GM12872 (cell line): ENCODE results near the gene FUBP3.

Source experiments
- TF ChIP-seq, protein P1 (sequence below): IDR thresholded peaks from 3 replicates; pipeline ENCODE4 v1.5.1; 2011; ENCODE audit warnings: low read depth, mild to moderate bottlenecking, low read length, moderate library complexity; ENCODE audit not compliant: insufficient read depth

FUBP3 gene

DNA sequence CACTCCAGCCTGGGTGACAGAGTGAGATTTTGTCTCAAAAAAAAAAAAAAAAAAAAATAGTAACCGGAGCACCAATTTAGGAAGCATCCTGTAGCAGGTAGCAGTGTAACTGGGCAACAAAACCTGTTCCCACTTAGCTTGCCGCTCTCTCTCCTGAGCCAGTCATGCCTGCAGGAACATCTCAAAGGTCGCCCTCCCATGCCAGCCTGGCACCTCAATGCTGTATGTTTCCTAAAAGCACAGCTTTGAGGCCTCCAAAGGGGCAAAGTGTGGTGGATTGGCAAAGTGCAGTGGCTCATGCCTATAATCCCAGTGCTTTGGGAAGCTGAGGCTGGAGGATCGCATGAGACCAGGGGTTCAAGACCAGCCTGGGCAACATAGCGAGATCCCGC lies 22.3 kb upstream of the FUBP3 start:
- TF ChIP-seq, protein P1, sequence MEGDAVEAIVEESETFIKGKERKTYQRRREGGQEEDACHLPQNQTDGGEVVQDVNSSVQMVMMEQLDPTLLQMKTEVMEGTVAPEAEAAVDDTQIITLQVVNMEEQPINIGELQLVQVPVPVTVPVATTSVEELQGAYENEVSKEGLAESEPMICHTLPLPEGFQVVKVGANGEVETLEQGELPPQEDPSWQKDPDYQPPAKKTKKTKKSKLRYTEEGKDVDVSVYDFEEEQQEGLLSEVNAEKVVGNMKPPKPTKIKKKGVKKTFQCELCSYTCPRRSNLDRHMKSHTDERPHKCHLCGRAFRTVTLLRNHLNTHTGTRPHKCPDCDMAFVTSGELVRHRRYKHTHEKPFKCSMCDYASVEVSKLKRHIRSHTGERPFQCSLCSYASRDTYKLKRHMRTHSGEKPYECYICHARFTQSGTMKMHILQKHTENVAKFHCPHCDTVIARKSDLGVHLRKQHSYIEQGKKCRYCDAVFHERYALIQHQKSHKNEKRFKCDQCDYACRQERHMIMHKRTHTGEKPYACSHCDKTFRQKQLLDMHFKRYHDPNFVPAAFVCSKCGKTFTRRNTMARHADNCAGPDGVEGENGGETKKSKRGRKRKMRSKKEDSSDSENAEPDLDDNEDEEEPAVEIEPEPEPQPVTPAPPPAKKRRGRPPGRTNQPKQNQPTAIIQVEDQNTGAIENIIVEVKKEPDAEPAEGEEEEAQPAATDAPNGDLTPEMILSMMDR = no peak

DNA sequence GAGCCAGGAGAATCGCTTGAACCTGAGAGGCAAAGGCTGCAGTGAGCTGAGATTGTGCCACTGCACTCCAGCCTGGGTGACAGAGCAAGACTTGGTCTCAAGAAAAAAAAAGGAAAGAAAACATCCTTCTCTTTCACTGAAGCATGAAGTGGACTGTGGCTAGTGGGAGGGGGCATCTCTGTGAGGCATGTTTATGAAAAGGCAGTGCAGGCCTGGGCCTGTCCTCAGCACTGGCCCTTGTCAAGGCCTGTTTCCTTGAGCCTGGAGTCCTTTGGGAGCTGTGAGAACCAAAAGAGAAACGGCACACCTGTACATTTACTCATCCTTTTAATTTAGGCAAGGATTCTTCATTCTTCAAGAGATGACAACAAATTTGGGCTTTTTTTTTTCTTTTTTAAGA lies 18.3 kb upstream of the FUBP3 start:
- TF ChIP-seq, protein P1 = no peak

DNA sequence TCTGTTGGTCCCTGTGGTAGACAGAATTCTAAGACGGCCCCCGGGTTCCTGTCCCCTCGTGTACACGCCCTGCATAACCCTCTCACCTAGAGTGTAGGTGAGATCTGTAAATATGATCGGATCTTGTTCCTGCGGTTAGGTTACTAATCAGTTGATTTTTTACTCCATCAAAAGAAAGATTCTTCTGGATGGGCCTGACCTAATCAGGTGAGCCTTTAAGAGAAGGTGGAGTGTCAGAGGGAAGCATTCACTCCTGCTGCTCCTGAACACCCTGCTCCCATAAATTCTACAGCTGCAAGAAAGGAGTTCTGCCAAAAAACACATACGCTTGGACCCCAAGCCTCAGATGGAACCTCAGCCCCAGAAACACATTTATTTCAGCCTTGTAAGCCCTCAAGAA lies 15.6 kb upstream of the FUBP3 start:
- TF ChIP-seq, protein P1 = no peak

DNA sequence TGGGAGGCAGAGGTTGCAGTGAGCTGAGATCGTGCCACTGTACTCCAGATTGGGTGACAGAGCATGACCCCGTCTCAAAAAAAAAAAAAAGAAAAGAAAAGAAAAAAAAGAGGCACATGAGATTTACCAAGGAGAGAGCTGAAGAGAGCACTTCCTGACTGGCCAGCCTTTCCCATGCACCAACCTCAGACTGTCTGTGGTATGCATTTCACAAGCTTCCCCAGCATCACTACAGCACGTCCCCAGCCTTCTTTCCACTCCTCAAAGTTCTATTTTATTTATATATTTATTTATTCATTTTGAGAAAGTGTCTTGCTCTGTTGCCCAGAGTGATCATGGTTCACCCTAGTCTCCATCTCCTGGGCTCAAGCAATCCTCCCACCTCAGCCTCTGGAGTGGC lies 13.6 kb upstream of the FUBP3 start:
- TF ChIP-seq, protein P1 = no peak

DNA sequence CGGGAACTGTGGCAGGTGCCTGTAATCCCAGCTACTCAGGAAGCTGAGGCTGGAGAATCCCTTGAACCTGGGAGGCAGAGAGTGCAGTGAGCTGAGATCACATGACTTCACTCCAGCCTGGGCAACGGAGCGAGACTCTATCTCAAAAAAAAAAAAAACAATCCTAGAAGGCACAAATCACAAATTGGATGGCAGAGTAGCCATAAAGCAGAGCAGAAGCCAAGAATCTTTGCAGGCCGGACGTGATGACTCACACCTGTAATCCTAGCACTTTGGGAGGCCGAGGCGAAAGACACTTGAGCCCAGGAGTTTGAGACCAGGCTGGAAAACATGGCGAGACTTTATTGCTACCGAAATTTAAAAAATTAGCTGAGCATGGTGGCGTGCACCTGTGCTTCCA lies 9.2 kb upstream of the FUBP3 start:
- TF ChIP-seq, protein P1 = no peak

DNA sequence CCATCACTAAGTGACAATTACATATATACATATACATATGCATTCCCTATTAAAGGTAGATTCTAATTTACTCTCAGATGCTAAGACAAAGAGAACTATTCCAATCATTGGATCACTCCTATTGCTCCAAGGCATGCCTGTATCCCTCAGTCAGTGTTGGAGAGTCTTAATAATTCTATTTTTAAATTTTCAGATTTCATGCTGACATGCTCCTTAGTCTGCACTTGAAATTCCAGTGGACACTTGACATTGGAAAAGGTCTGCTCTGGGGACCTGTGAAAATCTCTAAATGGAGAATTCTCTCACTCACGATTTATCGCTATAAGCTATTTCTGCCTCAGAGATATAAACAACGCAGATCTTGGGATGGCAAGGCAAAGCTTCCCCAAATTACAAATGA lies 3.9 kb upstream of the FUBP3 start:
- TF ChIP-seq, protein P1 = no peak

DNA sequence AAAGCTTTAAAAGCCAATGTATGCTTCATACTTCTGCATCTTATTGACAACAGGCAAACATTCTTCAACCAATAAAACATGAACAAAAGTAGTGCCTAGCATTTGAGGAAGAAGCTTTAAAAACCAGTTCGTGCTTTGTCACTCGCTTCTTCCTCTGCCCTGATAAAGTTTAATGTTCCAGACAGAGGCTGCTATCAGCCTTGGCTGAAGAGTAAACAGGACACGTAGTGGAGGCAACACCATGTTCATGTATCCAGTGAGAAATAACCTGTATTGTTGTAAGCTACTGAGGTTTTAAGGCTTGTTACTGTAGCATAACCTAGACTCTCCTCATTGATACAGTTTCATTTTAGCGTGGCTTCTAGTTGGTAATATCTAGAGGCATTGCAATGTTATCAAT lies 3.2 kb upstream of the FUBP3 start:
- TF ChIP-seq, protein P1 = no peak
